ENCODE measurements around the gene BUB3.

BUB3 gene

GRCh38 chr10:123139165-123139520, 15.1 kb upstream of the BUB3 start:
- TF ChIP-seq USF1 (IDR thresholded peaks at IDR 0.05) (no peak), EGR1 (IDR thresholded peaks at IDR 0.05) (no peak), CREB1 (IDR thresholded peaks at IDR 0.05; ENCODE audit: low read depth) (no peak), TCF12 (IDR thresholded peaks at IDR 0.05; ENCODE audit: low read depth) (no peak), MAX (IDR thresholded peaks at IDR 0.05) (no peak), ZBTB7A (IDR thresholded peaks at IDR 0.05; ENCODE audit: low read depth) (no peak), YY1 (IDR thresholded peaks at IDR 0.05; ENCODE audit: low read depth) (no peak), CEBPB (IDR thresholded peaks at IDR 0.05) (no peak), TEAD4 (IDR thresholded peaks at IDR 0.05) (no peak), FOXM1 (IDR thresholded peaks at IDR 0.05; ENCODE audit: borderline replicate concordance, low read depth) (no peak), EP300 (IDR thresholded peaks at IDR 0.05; ENCODE audit: borderline replicate concordance) (no peak), REST (IDR thresholded peaks at IDR 0.05; ENCODE audit: low read depth) (no peak), TAF1 (IDR thresholded peaks at IDR 0.05; ENCODE audit: low read depth) (no peak), RAD21 (IDR thresholded peaks at IDR 0.05; ENCODE audit: low read depth) (no peak)

- TF ChIP-seq YY1 (IDR thresholded peaks at IDR 0.05; ENCODE audit: low read depth) (no peak), MAX (IDR thresholded peaks at IDR 0.05) (no peak), RAD21 (IDR thresholded peaks at IDR 0.05; ENCODE audit: low read depth) (no peak), CREB1 (IDR thresholded peaks at IDR 0.05; ENCODE audit: low read depth) (no peak), ZBTB7A (IDR thresholded peaks at IDR 0.05; ENCODE audit: low read depth) (no peak), EGR1 (IDR thresholded peaks at IDR 0.05) (no peak), FOXM1 (IDR thresholded peaks at IDR 0.05; ENCODE audit: borderline replicate concordance, low read depth) (no peak), NFIC (IDR thresholded peaks at IDR 0.05) (no peak), TCF12 (IDR thresholded peaks at IDR 0.05; ENCODE audit: low read depth) (no peak), EP300 (IDR thresholded peaks at IDR 0.05; ENCODE audit: borderline replicate concordance) (no peak), REST (IDR thresholded peaks at IDR 0.05; ENCODE audit: low read depth) (no peak), USF1 (IDR thresholded peaks at IDR 0.05) (no peak)
These were observed 14.6 kb upstream of the BUB3 start for GRCh38 chr10:123139521-123140163.

DNA sequence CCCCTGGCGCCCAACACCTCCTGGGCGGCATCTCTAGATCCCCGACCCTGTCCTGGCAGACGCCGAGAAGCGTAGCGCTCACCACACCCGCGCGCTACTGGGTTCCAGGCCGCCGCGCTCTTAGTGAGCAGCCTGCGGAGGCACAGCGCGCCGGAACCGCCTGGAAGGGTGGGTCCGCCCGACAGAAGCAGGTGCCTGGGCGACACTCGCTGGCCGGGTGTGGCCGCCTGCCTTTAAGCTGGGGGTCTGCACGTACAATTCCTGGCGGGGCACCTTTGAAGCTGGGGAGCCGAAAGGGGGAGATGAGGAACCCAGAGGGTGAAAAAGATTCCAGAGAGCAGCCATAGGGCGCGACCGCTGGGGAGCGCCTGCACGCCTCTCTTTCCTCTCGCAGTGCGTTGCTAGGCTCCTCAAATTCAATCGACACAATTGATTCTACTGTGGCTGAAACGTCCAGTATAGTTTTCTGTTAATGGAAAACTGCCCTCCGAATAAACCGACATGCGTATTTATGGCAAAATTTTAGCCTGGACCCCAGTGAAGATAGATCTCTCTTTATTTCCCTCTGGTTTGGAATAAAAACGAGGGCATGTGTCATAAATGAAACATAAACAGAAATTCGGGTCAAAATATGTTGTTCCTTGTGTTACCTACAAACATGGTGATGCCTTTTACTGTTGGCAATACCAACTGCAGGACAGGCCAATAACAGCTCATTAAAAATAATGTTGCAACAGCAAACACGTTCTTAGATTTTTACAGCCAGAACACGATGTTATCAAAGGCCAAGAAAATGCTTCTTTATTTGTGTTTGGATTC, 13.8 kb upstream of the BUB3 start:
- TF ChIP-seq TCF12 (IDR thresholded peaks at IDR 0.05; ENCODE audit: low read depth): no peak

- TF ChIP-seq TCF12 (IDR thresholded peaks at IDR 0.05; ENCODE audit: low read depth) (no peak), REST (IDR thresholded peaks at IDR 0.05; ENCODE audit: low read depth) (no peak), ZBTB7A (IDR thresholded peaks at IDR 0.05; ENCODE audit: low read depth) (no peak), TEAD4 (IDR thresholded peaks at IDR 0.05) (no peak), EGR1 (IDR thresholded peaks at IDR 0.05) (no peak), RAD21 (IDR thresholded peaks at IDR 0.05; ENCODE audit: low read depth) (no peak)
These were observed 13.2 kb upstream of the BUB3 start for GRCh38 chr10:123140983-123141390.

All from Ishikawa (cell line).